ENCODE data around the gene CALR3.
"Not testable (repeated sequence)": the region's sequence is repeated elsewhere in the genome, so short reads cannot be mapped to it uniquely, and the experiment has no call there.

CALR3 gene

GRCh38 chr19:16508546-16508945, 12.6 kb upstream of the CALR3 start:
- TF ChIP-seq, protein P1, sequence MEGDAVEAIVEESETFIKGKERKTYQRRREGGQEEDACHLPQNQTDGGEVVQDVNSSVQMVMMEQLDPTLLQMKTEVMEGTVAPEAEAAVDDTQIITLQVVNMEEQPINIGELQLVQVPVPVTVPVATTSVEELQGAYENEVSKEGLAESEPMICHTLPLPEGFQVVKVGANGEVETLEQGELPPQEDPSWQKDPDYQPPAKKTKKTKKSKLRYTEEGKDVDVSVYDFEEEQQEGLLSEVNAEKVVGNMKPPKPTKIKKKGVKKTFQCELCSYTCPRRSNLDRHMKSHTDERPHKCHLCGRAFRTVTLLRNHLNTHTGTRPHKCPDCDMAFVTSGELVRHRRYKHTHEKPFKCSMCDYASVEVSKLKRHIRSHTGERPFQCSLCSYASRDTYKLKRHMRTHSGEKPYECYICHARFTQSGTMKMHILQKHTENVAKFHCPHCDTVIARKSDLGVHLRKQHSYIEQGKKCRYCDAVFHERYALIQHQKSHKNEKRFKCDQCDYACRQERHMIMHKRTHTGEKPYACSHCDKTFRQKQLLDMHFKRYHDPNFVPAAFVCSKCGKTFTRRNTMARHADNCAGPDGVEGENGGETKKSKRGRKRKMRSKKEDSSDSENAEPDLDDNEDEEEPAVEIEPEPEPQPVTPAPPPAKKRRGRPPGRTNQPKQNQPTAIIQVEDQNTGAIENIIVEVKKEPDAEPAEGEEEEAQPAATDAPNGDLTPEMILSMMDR (IDR thresholded peaks at IDR 0.05), result no peak
- intact Hi-C loops (cut with DNase I; ENCODE audit: low total_unique reads), result no loop called here
- H3K27me3 ChIP-seq, result no peaks in the 10 kb centered on the region
- H3K36me3 ChIP-seq, result peaks cover 6 to 60% (median 52%) of the 10 kb centered on the region in 3 donors
- H3K4me1 ChIP-seq, result no peaks in the 10 kb centered on the region
- no peaks in the 10 kb centered on the region for H3K9me3 ChIP-seq
- H3K27ac ChIP-seq, result no peak overlapping the region
- DNase-seq, result no peak
- no peak overlapping the region for H3K4me3 ChIP-seq

GRCh38 chr19:16506961-16507360, 11.0 kb upstream of the CALR3 start:
- no peak for DNase-seq
- Histone ChIP-seq H3K4me1 (no peaks in the 10 kb centered on the region), H3K27me3 (no peaks in the 10 kb centered on the region), H3K4me3 (no peak overlapping the region), H3K9me3 (no peaks in the 10 kb centered on the region), H3K36me3 (peaks cover 8 to 58% (median 52%) of the 10 kb centered on the region in 3 donors), H3K27ac (no peak overlapping the region)
- TF ChIP-seq, protein P1 (IDR thresholded peaks at IDR 0.05), result no peak
- intact Hi-C loops (cut with DNase I; ENCODE audit: low total_unique reads), result no loop called here

DNA sequence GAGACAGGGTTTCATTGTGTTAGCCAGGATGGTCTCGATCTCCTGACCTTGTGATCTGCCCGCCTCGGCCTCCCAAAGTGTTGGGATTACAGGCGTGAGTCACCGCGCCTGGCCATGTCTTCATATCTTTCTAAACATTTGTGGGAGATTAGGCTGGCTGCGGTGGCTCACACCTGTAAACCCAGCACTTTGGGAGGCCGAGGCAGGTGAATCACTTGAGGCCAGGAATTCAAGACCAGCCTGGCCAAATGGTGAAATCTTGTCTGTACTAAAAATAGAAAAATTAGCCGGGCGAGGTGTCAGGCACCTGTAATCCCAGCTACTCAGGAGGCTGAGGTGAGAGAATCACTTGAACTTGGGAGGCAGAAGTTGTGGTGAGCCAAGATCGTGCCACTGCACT, 10.2 kb upstream of the CALR3 start:
- H3K27ac ChIP-seq; H3K4me1 ChIP-seq; H3K27me3 ChIP-seq; H3K4me3 ChIP-seq; DNase-seq; intact Hi-C loops (cut with DNase I; ENCODE audit: low total_unique reads); H3K9me3 ChIP-seq: not testable (repeated sequence)
- peaks cover 11 to 60% (median 54%) of the 10 kb centered on the region in 3 donors for H3K36me3 ChIP-seq

- H3K27ac ChIP-seq, result no peak overlapping the region
- H3K36me3 ChIP-seq, result peaks cover 13 to 55% (median 39%) of the 10 kb centered on the region in 3 donors
- intact Hi-C loops (cut with DNase I; ENCODE audit: low total_unique reads), result no loop called here
- no peak overlapping the region for H3K4me3 ChIP-seq
- DNase-seq, result no peak
- no peaks in the 10 kb centered on the region for H3K27me3 ChIP-seq
- H3K4me1 ChIP-seq, result no peaks in the 10 kb centered on the region
- H3K9me3 ChIP-seq, result no peaks in the 10 kb centered on the region
- TF ChIP-seq, protein P1 (IDR thresholded peaks at IDR 0.05), result no peak
Observed at GRCh38 chr19:16504271-16504670, 8.3 kb upstream of the CALR3 start.

GRCh38 chr19:16497837-16498236, 1.9 kb upstream of the CALR3 start:
- intact Hi-C loops (cut with DNase I; ENCODE audit: low total_unique reads), result loop anchor here (2.0 kb wide), 1 partner anchor 27 kb away; the partner anchor contains the start of gene EPS15L1
- H3K4me3 ChIP-seq, result no peak overlapping the region
- TF ChIP-seq, protein P1 (IDR thresholded peaks at IDR 0.05), result no peak
- H3K27ac ChIP-seq, result no peak overlapping the region
- H3K9me3 ChIP-seq, result no peaks in the 10 kb centered on the region
- peaks cover 0 to 9% (median 5%) of the 10 kb centered on the region in 4 donors for H3K4me1 ChIP-seq
- H3K27me3 ChIP-seq, result no peaks in the 10 kb centered on the region
- no peak for DNase-seq
- H3K36me3 ChIP-seq, result peaks cover 7 to 23% (median 12%) of the 10 kb centered on the region in 3 donors

DNA sequence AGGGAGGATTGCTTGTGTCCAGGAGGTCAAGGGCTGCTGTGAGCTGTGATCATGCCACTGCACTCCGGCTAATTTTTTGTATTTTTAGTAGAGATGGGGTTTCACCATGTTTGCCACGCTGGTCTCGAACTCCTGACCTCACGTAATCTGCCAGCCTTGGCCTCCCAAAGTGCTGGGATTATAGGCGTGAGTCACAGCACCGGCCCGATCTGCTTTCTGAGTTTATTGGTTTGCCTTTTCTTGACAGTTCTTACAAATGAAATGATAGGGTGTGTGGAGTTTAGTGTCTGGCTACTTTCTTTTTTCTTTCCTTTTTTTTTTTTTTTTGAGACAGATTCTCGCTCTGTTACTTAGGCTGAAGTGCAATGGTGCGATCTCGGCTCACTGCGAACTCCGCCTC, 1.1 kb upstream of the CALR3 start:
- peaks cover 0 to 9% (median 5%) of the 10 kb centered on the region in 4 donors for H3K4me1 ChIP-seq
- peak overlapping the region; percentile 71 to 78 for H3K27ac ChIP-seq
- H3K27me3 ChIP-seq, result no peaks in the 10 kb centered on the region
- H3K9me3 ChIP-seq, result no peaks in the 10 kb centered on the region
- intact Hi-C loops (cut with DNase I; ENCODE audit: low total_unique reads), result loop anchor here (2.0 kb wide), 1 partner anchor 26 kb away; the partner anchor contains the start of gene EPS15L1
- H3K36me3 ChIP-seq, result peaks cover 7 to 17% (median 12%) of the 10 kb centered on the region in 3 donors
- DNase-seq, result no peak
- TF ChIP-seq, protein P1 (IDR thresholded peaks at IDR 0.05), result no peak
- peak overlapping the region; percentile 65 to 69 for H3K4me3 ChIP-seq
